Heart left ventricle (tissue), 16 donors: Measurements from ENCODE around the gene CTU1. TPM values are rescaled to one million over a fixed set of nuclear protein-coding genes. Genes with fewer than 3 reads are reported as not detected.

ENCODE experiments used
- ATAC-seq, 4 donors: fragments of 200-7000 bp; cut with Tn5 transposase; one replicate each; pipeline ENCODE4 v1.9.1; 2020 to 2022; ENCODE audit warnings: moderate library complexity in 4 of 4, mild to moderate bottlenecking in 3 of 4, moderate number of reproducible peaks in 1 of 4
- DNase-seq, 5 donors: peaks; one replicate each; pipeline ENCODE4 v3.0.0-alpha.2; 2020
- H3K27ac ChIP-seq, 12 donors: fragments of 200-600 bp; sonication (generic) in 4 of 12; one replicate each; pipeline versions ENCODE4 v1.5.0 to v1.8.0; 2016 to 2022; ENCODE audit warnings: mild to moderate bottlenecking in 2 of 12
- H3K27me3 ChIP-seq, 9 donors: fragments of 200-600 bp; sonication (generic) in 2 of 9; one replicate each; pipeline versions ENCODE4 v1.5.1 to v1.8.0; 2016 to 2022; ENCODE audit warnings: mild to moderate bottlenecking in 3 of 9
- H3K36me3 ChIP-seq, 9 donors: fragments of 200-600 bp; sonication (generic) in 2 of 9; one replicate each; pipeline versions ENCODE4 v1.5.0 to v1.8.0; 2018 to 2022; ENCODE audit warnings: mild to moderate bottlenecking in 2 of 9
- H3K4me1 ChIP-seq, 12 donors: fragments of 200-600 bp; sonication (generic) in 4 of 12; one replicate each; pipeline versions ENCODE4 v1.5.0 to v1.8.0; 2016 to 2022; ENCODE audit warnings: mild to moderate bottlenecking in 3 of 12
- H3K4me3 ChIP-seq, 12 donors: fragments of 200-600 bp; sonication (generic) in 4 of 12; one replicate each; pipeline versions ENCODE4 v1.5.0 to v1.8.0; 2017 to 2022; ENCODE audit warnings: mild to moderate bottlenecking in 9 of 12, moderate library complexity in 4 of 12
- H3K9me3 ChIP-seq, 12 donors: fragments of 200-600 bp; sonication (generic) in 4 of 12; one replicate each; pipeline versions ENCODE4 v1.5.0 to v1.8.0; 2016 to 2022; ENCODE audit warnings: mild to moderate bottlenecking in 1 of 12
- CTCF ChIP-seq, 12 donors: fragments of 200-600 bp; sonication (generic) in 4 of 12; IDR thresholded peaks; one replicate each; pipeline versions ENCODE4 v1.5.0 to v1.8.0; 2018 to 2022; ENCODE audit warnings: antibody characterized with exemption in 12 of 12, mild to moderate bottlenecking in 5 of 12
- POLR2A ChIP-seq, 2 donors: fragments of 450-650 bp; IDR thresholded peaks; one replicate each; pipeline ENCODE4 v1.6.1; 2017; ENCODE audit warnings: antibody characterized with exemption in 2 of 2, mild to moderate bottlenecking in 2 of 2, moderate library complexity in 2 of 2
- WGBS, 4 donors: extraction: QIAGEN DNeasy Blood & Tissue Kit in 2 of 4; methylation state at CpG; one replicate each; pipeline versions ENCODE4 v1.1.5 to v1.1.7; 2013 to 2018; 5-methylcytosine and 5-hydroxymethylcytosine counted together
- intact Hi-C, 10 donors: fragments of 100-400 bp; cut with DNase I; formaldehyde crosslinking; loops; one replicate each; pipeline versions ENCODE4 v1.11.1 to v1.14.2; 2022
- polyA plus RNA-seq, 2 donors: library from polyadenylated mRNA; stranded (reverse); fragments of 200-250 nt; gene quantifications; one replicate each; pipeline ENCODE4 v1.2.3, GENCODE V29; 2013
- total RNA-seq, 9 donors: library from RNA; depleted of rRNA in 2 of 9; stranded (reverse); fragments of >200 nt in 2 of 9; fragmentation: NEBNext Ultra II Directional in 3 of 9; extraction: Animal tissue kit (Norgen Biotek cat#: 25700) in 3 of 9; gene quantifications; one replicate each; pipeline versions ENCODE4 v1.1.0 to v1.2.4, GENCODE V29; 2016 to 2023
- donor health status: ischemic (EF 13 %, LVEDD 7.1; RV severe dilation, severe dysfunction).
- donor health status: healthy with polysubstance abuse.
- donor health status: DM: no; HTN: yes; CAD: no.
- donor health status: DM: no; HTN: no; CAD: no.
- donor health status: ischemic (EF 25% LVEDD 6.9; RV normal size, moderate dysfunction).
- donor health status: ischemic (EF 25% LVEDD 5.7; RV mildly dilated, moderate dysfunction).
- donor health status: healthy.
- donor health status: DM: yes; HTN: yes; CAD: no.
- donor health status: ischemic (EF 35%, LVEDD 5.7; RV mildly dilated, moderate dysfunction).
- donor health status: nonischemic (EF 11% LVEDD 7.7; RV severe dilation, severe dysfunction).
- donor health status: DM: yes; HTN: yes; CAD: no.
- donor health status: PGD.
- donor health status: ischemic (EF 29% LVEDD 5.4; RV normal size, mild dysfunction).
- donor health status: nonischemic (EF 23%, LVEDD 6.1; RV moderate dilation, normal function).

CTU1 gene
- total and polyA plus RNA-seq, 11 donors = 1.4 to 11.2 (median 3.9) TPM

GRCh38 chr19:51093510-51094345 is 14.5 kb downstream of the CTU1 start:
- intact Hi-C loops = loop anchor here in 8 of 10 donors (1.0 to 10.0 kb wide), 7 partner anchors 66 to 163 kb away; partner anchors contain the start of genes KLK10 (in 1 of the 8) and KLK11 (in 1 of the 8)
- no peak for TF ChIP-seq CTCF (IDR thresholded peaks at IDR 0.05)
- H3K9me3 ChIP-seq = no peaks in the 10 kb centered on the region
- no peaks in the 10 kb centered on the region for H3K27me3 ChIP-seq
- no peak overlapping the region for H3K4me3 ChIP-seq
- ATAC-seq (no peak), DNase-seq (no peak)
- WGBS, 4 donors = 77 to 80% (median 78%) methylated on average over 22 of the region's 22 CpGs
- H3K4me1 ChIP-seq = peaks cover 0 to 12% (median 0%) of the 10 kb centered on the region in 12 donors
- H3K36me3 ChIP-seq = peaks cover 0 to 4% (median 0%) of the 10 kb centered on the region in 9 donors
- no peak overlapping the region for H3K27ac ChIP-seq

- H3K27me3 ChIP-seq = no peaks in the 10 kb centered on the region
- peaks cover 0 to 4% (median 0%) of the 10 kb centered on the region in 9 donors for H3K36me3 ChIP-seq
- no peaks in the 10 kb centered on the region for H3K9me3 ChIP-seq
- peaks cover 0 to 9% (median 0%) of the 10 kb centered on the region in 12 donors for H3K4me1 ChIP-seq
- intact Hi-C loops = loop anchor here in 5 of 10 donors (2.0 to 10.0 kb wide), 4 partner anchors 66 to 161 kb away; partner anchors contain the start of gene KLK11 (in 1 of the 5)
- DNase-seq (no peak), ATAC-seq (no peak)
- TF ChIP-seq CTCF (IDR thresholded peaks at IDR 0.05) (no peak), POLR2A (IDR thresholded peaks at IDR 0.05) (no peak)
- H3K27ac ChIP-seq = no peak overlapping the region
- 83 to 93% (median 86%) methylated on average over 8 of the region's 8 CpGs for WGBS, 4 donors
- H3K4me3 ChIP-seq = no peak overlapping the region
Measured at GRCh38 chr19:51093101-51093500, 15.1 kb downstream of the CTU1 start.

- DNase-seq (no peak), ATAC-seq (no peak)
- Histone ChIP-seq H3K27me3 (no peaks in the 10 kb centered on the region), H3K36me3 (no peaks in the 10 kb centered on the region), H3K4me1 (peaks cover 0 to 8% (median 0%) of the 10 kb centered on the region in 12 donors), H3K4me3 (no peak overlapping the region), H3K9me3 (no peaks in the 10 kb centered on the region), H3K27ac (no peak overlapping the region)
- TF ChIP-seq CTCF (IDR thresholded peaks at IDR 0.05) = no peak
- TF ChIP-seq POLR2A (IDR thresholded peaks at IDR 0.05) = no peak
- 63 to 72% (median 65%) methylated on average over 16 of the region's 16 CpGs for WGBS, 4 donors
- intact Hi-C loops = loop anchor here in 5 of 10 donors (2.0 to 10.0 kb wide), 4 partner anchors 65 to 160 kb away; partner anchors contain the start of gene KLK11 (in 1 of the 5)
Measured at GRCh38 chr19:51091895-51092873, 16.0 kb downstream of the CTU1 start.
